HL-60 (cell line): ENCODE results near the gene TMPRSS12.
"Not testable (repeated sequence)": the region's sequence is repeated elsewhere in the genome, so short reads cannot be mapped to it uniquely, and the experiment has no call there.

Experiments
- DNase-seq, 2 experiments: peaks; one replicate each; pipeline ENCODE4 v3.0.0-alpha.2; 2010 to 2020; ENCODE audit warnings: low read depth in 1 of 2, low spot score in 1 of 2
- H3K27ac ChIP-seq: fragments of 250-450 bp; sonication (Bioruptor Pico); replicated peaks from 2 replicates; pipeline ENCODE4 v1.5.1; 2020; ENCODE audit warnings: mild to moderate bottlenecking, moderate library complexity
- H3K27me3 ChIP-seq: fragments of 250-450 bp; sonication (Bioruptor Pico); 2 replicates; pipeline ENCODE4 v1.5.1; 2021; ENCODE audit warnings: mild to moderate bottlenecking, moderate library complexity; ENCODE audit not compliant: insufficient read depth, poor library complexity, severe bottlenecking
- H3K4me3 ChIP-seq: replicated peaks from 2 replicates; pipeline ENCODE4 v1.5.1; 2011; ENCODE audit warnings: mild to moderate bottlenecking, control low read depth, low read length; ENCODE audit not compliant: insufficient read depth
- CTCF ChIP-seq: IDR thresholded peaks from one replicate; pipeline ENCODE4 v1.5.1; 2011; ENCODE audit warnings: low read length, control low read depth, inconsistent platforms; ENCODE audit not compliant: insufficient read depth
- GABPA ChIP-seq: IDR thresholded peaks from 2 replicates; pipeline ENCODE4 v1.6.1; 2012; ENCODE audit warnings: low read depth
- POLR2AphosphoS5 ChIP-seq: IDR thresholded peaks from 2 replicates; pipeline ENCODE4 v1.6.1; 2012; ENCODE audit warnings: low read depth
- REST ChIP-seq: IDR thresholded peaks from 2 replicates; pipeline ENCODE4 v1.6.1; 2012; ENCODE audit warnings: low read depth; ENCODE audit not compliant: insufficient replicate concordance
- SPI1 ChIP-seq: IDR thresholded peaks from 2 replicates; pipeline ENCODE4 v1.6.1; 2012; ENCODE audit warnings: low read depth, mild to moderate bottlenecking, borderline replicate concordance

TMPRSS12 gene

GRCh38 chr12:50888666-50889065 lies 45.9 kb downstream of the TMPRSS12 start:
- DNase-seq, result no peak
- TF ChIP-seq CTCF (no peak), POLR2AphosphoS5 (no peak), SPI1 (no peak), GABPA (no peak), REST (no peak)
- no peaks in the 10 kb centered on the region for H3K27me3 ChIP-seq
- H3K4me3 ChIP-seq, result no peak overlapping the region
- no peak overlapping the region for H3K27ac ChIP-seq

- no peak overlapping the region for H3K4me3 ChIP-seq
- no peak for DNase-seq
- TF ChIP-seq REST (no peak), POLR2AphosphoS5 (no peak)
- no peak overlapping the region for H3K27ac ChIP-seq
- no peaks in the 10 kb centered on the region for H3K27me3 ChIP-seq
These were observed 51.5 kb downstream of the TMPRSS12 start for GRCh38 chr12:50894241-50894640.

- no peak overlapping the region for H3K27ac ChIP-seq
- no peaks in the 10 kb centered on the region for H3K27me3 ChIP-seq
- TF ChIP-seq CTCF (no peak), GABPA (no peak), SPI1 (no peak), REST (no peak)
- no peak for DNase-seq
- H3K4me3 ChIP-seq, result no peak overlapping the region
These were observed 59.0 kb downstream of the TMPRSS12 start for GRCh38 chr12:50901685-50902113.

- H3K4me3 ChIP-seq, H3K27me3 ChIP-seq, DNase-seq, H3K27ac ChIP-seq: not testable (repeated sequence)
These were observed 65.8 kb downstream of the TMPRSS12 start for GRCh38 chr12:50908479-50908878.

GRCh38 chr12:50912361-50912760 lies 69.6 kb downstream of the TMPRSS12 start:
- not testable (repeated sequence) for H3K4me3 ChIP-seq, H3K27me3 ChIP-seq, DNase-seq, H3K27ac ChIP-seq
